Endothelial cell of umbilical vein (primary cell): ENCODE measurements around the gene BCOR. TPM values are rescaled to one million over a fixed set of nuclear protein-coding genes. Genes with fewer than 3 reads are reported as not detected.

Experiments used
- BruUV-seq: library from RNA; stranded (reverse); fragments of 400-500 nt; replicated peaks from 2 replicates; lab custom pipeline; 2021; lab: Mats Ljungman, UMichigan
- CTCF ChIA-PET: fragments of 300-600, 350-600 bp; sonication (Branson Sonifier 250); formaldehyde crosslinking; loops from one replicate; lab custom pipeline; 2021; ENCODE audit warnings: antibody characterized with exemption, inconsistent platforms; lab: Charles Lee
- POLR2A ChIA-PET: fragments of 300-600, 350-600 bp; sonication (Branson Sonifier 250); formaldehyde crosslinking; loops from one replicate; lab custom pipeline; 2021; ENCODE audit warnings: antibody characterized with exemption, inconsistent platforms; lab: Charles Lee
- DNase-seq: peaks from one replicate; pipeline ENCODE4 v3.0.0-alpha.2; 2011; ENCODE audit warnings: low read depth, low spot score
- FAIRE-seq: peaks from 2 replicates; lab custom pipeline; 2011; peaks lifted over from hg19 to GRCh38; lab: Jason Lieb, UNC
- H2AFZ ChIP-seq: 2 replicates; pipeline ENCODE4 v1.6.0; 2012; ENCODE audit warnings: low read depth, low read length, control low read depth, inconsistent platforms
- H3K27ac ChIP-seq: 2 replicates; pipeline ENCODE4 v1.5.1; 2011; ENCODE audit warnings: low read depth, mild to moderate bottlenecking, control low read depth, low read length, moderate library complexity; ENCODE audit not compliant: insufficient read depth
- H3K27me3 ChIP-seq, 2 experiments: 2 replicates each; pipeline versions ENCODE4 v1.6.0 to v1.6.1; 2011; ENCODE audit warnings: low read length in 2 of 2, mixed read lengths in 1 of 2; ENCODE audit not compliant: control insufficient read depth in 2 of 2, insufficient read depth in 2 of 2
- H3K36me3 ChIP-seq, 2 experiments: 2 replicates in 1 of 2; 3 replicates in 1 of 2; pipeline ENCODE4 v1.5.1; 2011; ENCODE audit warnings: low read length in 2 of 2, mild to moderate bottlenecking in 1 of 2, moderate library complexity in 1 of 2; ENCODE audit not compliant: control insufficient read depth in 2 of 2, insufficient read depth in 2 of 2; ENCODE audit errors: extremely low read depth in 1 of 2
- H3K4me1 ChIP-seq: 3 replicates; pipeline ENCODE4 v1.5.1; 2011; ENCODE audit warnings: mild to moderate bottlenecking, low read length; ENCODE audit not compliant: control insufficient read depth, insufficient read depth; ENCODE audit errors: extremely low read depth
- H3K4me2 ChIP-seq: 2 replicates; pipeline ENCODE4 v1.6.1; 2011; ENCODE audit warnings: low read length, control low read depth, mixed read lengths; ENCODE audit not compliant: insufficient read depth
- H3K4me3 ChIP-seq, 3 experiments: fragments of 200-600 bp in 1 of 3; sonication (generic), shearing (Covaris generic) in 1 of 3; replicated peaks in 1 of 3; 2 replicates each; pipeline ENCODE4 v1.5.1; 2011 to 2016; ENCODE audit warnings: control low read depth in 3 of 3, low read length in 3 of 3, mild to moderate bottlenecking in 2 of 3, inconsistent platforms in 1 of 3, low read depth in 1 of 3, moderate library complexity in 1 of 3; ENCODE audit not compliant: insufficient read depth in 1 of 3
- H3K79me2 ChIP-seq: 2 replicates; pipeline ENCODE4 v1.6.0; 2012; ENCODE audit warnings: low read length, inconsistent platforms; ENCODE audit not compliant: control insufficient read depth, insufficient read depth
- H3K9ac ChIP-seq: replicated peaks from 2 replicates; pipeline ENCODE3; 2011; ENCODE audit warnings: low read length, control low read depth; ENCODE audit not compliant: insufficient read depth; ENCODE audit errors: extremely low read depth
- H3K9me1 ChIP-seq: replicated peaks from 3 replicates; pipeline ENCODE4 v1.6.0; 2011; ENCODE audit warnings: mild to moderate bottlenecking, low read length; ENCODE audit not compliant: control insufficient read depth, insufficient read depth; ENCODE audit errors: extremely low read depth
- H3K9me3 ChIP-seq: replicated peaks from 2 replicates; pipeline ENCODE4 v1.5.1; 2012; ENCODE audit warnings: low read length, inconsistent platforms; ENCODE audit not compliant: control insufficient read depth, insufficient read depth
- H4K20me1 ChIP-seq: replicated peaks from 2 replicates; pipeline ENCODE3; 2011; ENCODE audit warnings: mild to moderate bottlenecking, low read length; ENCODE audit not compliant: control insufficient read depth, insufficient read depth; ENCODE audit errors: extremely low read depth
- EZH2 ChIP-seq: IDR thresholded peaks from 2 replicates; pipeline ENCODE4 v1.6.1; 2012; ENCODE audit warnings: borderline replicate concordance, low read depth, mild to moderate bottlenecking, moderate library complexity, low read length, inconsistent platforms; ENCODE audit not compliant: severe bottlenecking
- FOS ChIP-seq: IDR thresholded peaks from 2 replicates; pipeline ENCODE4 v1.6.1; 2011; ENCODE audit warnings: mild to moderate bottlenecking, low read length, moderate library complexity, borderline replicate concordance; ENCODE audit not compliant: insufficient read depth
- GATA2 ChIP-seq: IDR thresholded peaks from 2 replicates; pipeline ENCODE4 v1.7.0; 2011; ENCODE audit warnings: low read depth, mild to moderate bottlenecking, moderate library complexity, mixed read lengths, low read length; ENCODE audit not compliant: insufficient read length, insufficient read depth
- JUN ChIP-seq: IDR thresholded peaks from 2 replicates; pipeline ENCODE4 v1.6.1; 2011; ENCODE audit warnings: borderline replicate concordance, low read depth; ENCODE audit not compliant: insufficient read length, insufficient read depth
- MAX ChIP-seq: IDR thresholded peaks from 2 replicates; pipeline ENCODE4 v1.6.1; 2011; ENCODE audit not compliant: insufficient read depth, insufficient read length
- MYC ChIP-seq: IDR thresholded peaks from one replicate; pipeline ENCODE4 v1.6.1; 2011; ENCODE audit warnings: mild to moderate bottlenecking, low read depth, low read length
- POLR2A ChIP-seq: IDR thresholded peaks from 2 replicates; pipeline ENCODE4 v1.6.1; 2012; ENCODE audit warnings: low read depth, mild to moderate bottlenecking, control low read depth, low read length
- POLR2AphosphoS5 ChIP-seq: IDR thresholded peaks from 2 replicates; pipeline ENCODE4 v1.6.1; 2012; ENCODE audit warnings: low read depth, mild to moderate bottlenecking, control low read depth, low read length, moderate library complexity; ENCODE audit not compliant: insufficient read depth
- dilution Hi-C: fragments of 300-500 bp; cut with MboI; formaldehyde crosslinking; loops from one replicate; pipeline ENCODE4 v1.15.0; 2019; ENCODE audit warnings: low sequenced_read_pairs; ENCODE audit not compliant: extremely low pct_ligation_motif_present
- intact Hi-C: fragments of 100-400 bp; cut with micrococcal nuclease; formaldehyde crosslinking; loops from one replicate; pipeline ENCODE4 v1.10.0; 2022
- polyA plus RNA-seq, 4 experiments: library from polyadenylated mRNA; depleted of rRNA in 3 of 4; stranded (reverse) in 3 of 4; unstranded in 1 of 4; fragments of >200 nt; gene quantifications; 2 replicates each; pipeline versions ENCODE4 v1.2.1 to v1.2.3, GENCODE V29; 2011 to 2012; ENCODE audit warnings: missing spikeins in 1 of 4
- total RNA-seq: library from RNA; stranded (reverse); gene quantifications from 2 replicates; pipeline ENCODE4 v1.2.3, GENCODE V29; 2021
- TF ChIP-seq, protein P1 (sequence below), 2 donors: IDR thresholded peaks; 1 replicate in 1 of 2; 2 replicates in 1 of 2; pipeline ENCODE4 v1.5.1; 2011; ENCODE audit warnings: low read length in 2 of 2, mild to moderate bottlenecking in 2 of 2, moderate library complexity in 2 of 2, control low read depth in 1 of 2, inconsistent platforms in 1 of 2, low read depth in 1 of 2; ENCODE audit not compliant: insufficient read depth in 1 of 2; ENCODE audit errors: extremely low read depth in 1 of 2

BCOR gene
- total and polyA plus RNA-seq, 2 donors (not counting 3 experiments of a cell fraction or from before 2014, with no cell fraction given): 10.1 to 24.2 TPM

- no peak overlapping the region for H3K4me2 ChIP-seq
- no peaks in the 10 kb centered on the region for H3K27me3 ChIP-seq
- no peak overlapping the region for H3K27ac ChIP-seq
- no peak for DNase-seq
- H4K20me1 ChIP-seq: no peaks in the 10 kb centered on the region
- no peak overlapping the region for H2AFZ ChIP-seq
- ChIA-PET CTCF (no interaction called here), POLR2A (no interaction called here)
- H3K9me1 ChIP-seq: no peaks in the 10 kb centered on the region
- no peaks in the 10 kb centered on the region for H3K79me2 ChIP-seq
- H3K4me1 ChIP-seq: no peaks in the 10 kb centered on the region
- TF ChIP-seq MYC (no peak), JUN (no peak), EZH2 (no peak), GATA2 (no peak), MAX (no peak), POLR2AphosphoS5 (no peak), POLR2A (no peak), FOS (no peak)
- TF ChIP-seq, protein P1, sequence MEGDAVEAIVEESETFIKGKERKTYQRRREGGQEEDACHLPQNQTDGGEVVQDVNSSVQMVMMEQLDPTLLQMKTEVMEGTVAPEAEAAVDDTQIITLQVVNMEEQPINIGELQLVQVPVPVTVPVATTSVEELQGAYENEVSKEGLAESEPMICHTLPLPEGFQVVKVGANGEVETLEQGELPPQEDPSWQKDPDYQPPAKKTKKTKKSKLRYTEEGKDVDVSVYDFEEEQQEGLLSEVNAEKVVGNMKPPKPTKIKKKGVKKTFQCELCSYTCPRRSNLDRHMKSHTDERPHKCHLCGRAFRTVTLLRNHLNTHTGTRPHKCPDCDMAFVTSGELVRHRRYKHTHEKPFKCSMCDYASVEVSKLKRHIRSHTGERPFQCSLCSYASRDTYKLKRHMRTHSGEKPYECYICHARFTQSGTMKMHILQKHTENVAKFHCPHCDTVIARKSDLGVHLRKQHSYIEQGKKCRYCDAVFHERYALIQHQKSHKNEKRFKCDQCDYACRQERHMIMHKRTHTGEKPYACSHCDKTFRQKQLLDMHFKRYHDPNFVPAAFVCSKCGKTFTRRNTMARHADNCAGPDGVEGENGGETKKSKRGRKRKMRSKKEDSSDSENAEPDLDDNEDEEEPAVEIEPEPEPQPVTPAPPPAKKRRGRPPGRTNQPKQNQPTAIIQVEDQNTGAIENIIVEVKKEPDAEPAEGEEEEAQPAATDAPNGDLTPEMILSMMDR (IDR thresholded peaks at IDR 0.05; ENCODE audit: extremely low read depth in 1 of 2, insufficient read depth in 1 of 2, low read depth in 1 of 2, low read length in 2 of 2): no peak
- H3K36me3 ChIP-seq: no peaks in the 10 kb centered on the region
- no peak overlapping the region for H3K4me3 ChIP-seq
- FAIRE-seq: no peak
- no peak overlapping the region for H3K9ac ChIP-seq
- dilution Hi-C loops (no loop called here), intact Hi-C loops (no loop called here)
- H3K9me3 ChIP-seq: no peaks in the 10 kb centered on the region
- BruUV-seq: no TSS peak
These were observed 94.7 kb downstream of the BCOR start for GRCh38 chrX:40003071-40003427.
